ENCODE data around the gene KRT84. TPM values are rescaled to one million over a fixed set of nuclear protein-coding genes. Genes with fewer than 3 reads are reported as not detected.
"Not testable (repeated sequence)": the region's sequence is repeated elsewhere in the genome, so short reads cannot be mapped to it uniquely, and the experiment has no call there.

KRT84 gene
- total RNA-seq, 3 donors from 2014 or later (not counting 1 experiment from before 2014, with no cell fraction given), result not detected

DNA sequence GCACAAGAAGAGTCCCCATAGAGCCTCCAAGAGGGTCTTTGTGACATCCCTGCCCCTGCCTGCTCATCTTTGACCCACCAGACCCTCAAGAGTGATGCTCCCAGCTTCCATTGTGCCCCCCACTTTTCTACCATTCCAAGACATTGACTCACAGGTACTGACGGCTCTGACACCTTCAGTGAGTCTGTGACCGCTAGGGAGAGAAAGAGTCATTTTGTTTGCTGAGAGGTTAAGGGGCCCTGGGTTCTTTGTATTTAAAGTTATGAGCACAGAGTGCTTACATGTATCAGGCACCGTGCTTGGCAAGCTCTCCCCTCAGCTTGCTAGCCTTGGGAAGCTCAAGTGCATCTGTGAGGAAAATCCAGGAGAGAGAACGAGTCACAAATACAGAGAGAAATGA is 27.8 kb upstream of the KRT84 start:
- no peaks in the 10 kb centered on the region for H3K4me1 ChIP-seq (ENCODE audit: control insufficient read depth, insufficient read depth, low read length)
- H3K4me3 ChIP-seq (ENCODE audit: low read length), result no peak overlapping the region
- ATAC-seq (no peak), DNase-seq (no peak)
- 66% methylated on average over 3 of the region's 4 CpGs for WGBS (ENCODE audit: insufficient coverage)
- no peaks in the 10 kb centered on the region for H3K36me3 Mint-ChIP-seq
- H3K27me3 ChIP-seq (ENCODE audit: control insufficient read depth, insufficient read depth, low read length), result no peaks in the 10 kb centered on the region
- intact Hi-C loops (cut with micrococcal nuclease), result no loop called here
- no peak overlapping the region for H3K27ac Mint-ChIP-seq
- no peak overlapping the region for H3K4me3 Mint-ChIP-seq
- no peaks in the 10 kb centered on the region for H3K36me3 ChIP-seq (ENCODE audit: control insufficient read depth, insufficient read depth, low read length)
- H3K9me3 Mint-ChIP-seq, result no peaks in the 10 kb centered on the region
- no peaks in the 10 kb centered on the region for H3K4me1 Mint-ChIP-seq
- H3K27ac ChIP-seq (ENCODE audit: low read length), result no peak overlapping the region
- peaks cover 13 to 21% of the 10 kb centered on the region in 2 donors for H3K27me3 Mint-ChIP-seq (ENCODE audit: low read depth in 2 of 2)
- TF ChIP-seq, protein P1, sequence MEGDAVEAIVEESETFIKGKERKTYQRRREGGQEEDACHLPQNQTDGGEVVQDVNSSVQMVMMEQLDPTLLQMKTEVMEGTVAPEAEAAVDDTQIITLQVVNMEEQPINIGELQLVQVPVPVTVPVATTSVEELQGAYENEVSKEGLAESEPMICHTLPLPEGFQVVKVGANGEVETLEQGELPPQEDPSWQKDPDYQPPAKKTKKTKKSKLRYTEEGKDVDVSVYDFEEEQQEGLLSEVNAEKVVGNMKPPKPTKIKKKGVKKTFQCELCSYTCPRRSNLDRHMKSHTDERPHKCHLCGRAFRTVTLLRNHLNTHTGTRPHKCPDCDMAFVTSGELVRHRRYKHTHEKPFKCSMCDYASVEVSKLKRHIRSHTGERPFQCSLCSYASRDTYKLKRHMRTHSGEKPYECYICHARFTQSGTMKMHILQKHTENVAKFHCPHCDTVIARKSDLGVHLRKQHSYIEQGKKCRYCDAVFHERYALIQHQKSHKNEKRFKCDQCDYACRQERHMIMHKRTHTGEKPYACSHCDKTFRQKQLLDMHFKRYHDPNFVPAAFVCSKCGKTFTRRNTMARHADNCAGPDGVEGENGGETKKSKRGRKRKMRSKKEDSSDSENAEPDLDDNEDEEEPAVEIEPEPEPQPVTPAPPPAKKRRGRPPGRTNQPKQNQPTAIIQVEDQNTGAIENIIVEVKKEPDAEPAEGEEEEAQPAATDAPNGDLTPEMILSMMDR (IDR thresholded peaks at IDR 0.05), result no peak
- no peaks in the 10 kb centered on the region for H3K9me3 ChIP-seq (ENCODE audit: control insufficient read depth, insufficient read depth, low read length)

GRCh38 chr12:52411815-52412214 is 26.4 kb upstream of the KRT84 start:
- intact Hi-C loops (cut with micrococcal nuclease), result no loop called here
- TF ChIP-seq, protein P1 (IDR thresholded peaks at IDR 0.05), result no peak
- H3K27ac Mint-ChIP-seq, result no peak overlapping the region
- Histone ChIP-seq H3K36me3 (ENCODE audit: control insufficient read depth, insufficient read depth, low read length) (no peaks in the 10 kb centered on the region), H3K27ac (ENCODE audit: low read length) (no peak overlapping the region), H3K27me3 (ENCODE audit: control insufficient read depth, insufficient read depth, low read length) (no peaks in the 10 kb centered on the region), H3K4me1 (ENCODE audit: control insufficient read depth, insufficient read depth, low read length) (no peaks in the 10 kb centered on the region), H3K4me3 (ENCODE audit: low read length) (no peak overlapping the region), H3K9me3 (ENCODE audit: control insufficient read depth, insufficient read depth, low read length) (no peaks in the 10 kb centered on the region)
- no peak overlapping the region for H3K4me3 Mint-ChIP-seq
- no peak for ATAC-seq
- WGBS (ENCODE audit: insufficient coverage), result 93% methylated on average over 9 of the region's 10 CpGs
- H3K4me1 Mint-ChIP-seq, result no peaks in the 10 kb centered on the region
- H3K9me3 Mint-ChIP-seq, result no peaks in the 10 kb centered on the region
- DNase-seq, result no peak
- H3K36me3 Mint-ChIP-seq, result no peaks in the 10 kb centered on the region
- peaks cover 13 to 24% of the 10 kb centered on the region in 2 donors for H3K27me3 Mint-ChIP-seq (ENCODE audit: low read depth in 2 of 2)

GRCh38 chr12:52410589-52411248 is 25.3 kb upstream of the KRT84 start:
- peak in 1 of 3 donors; percentile 11 for ATAC-seq
- H3K27me3 ChIP-seq (ENCODE audit: control insufficient read depth, insufficient read depth, low read length); H3K4me3 Mint-ChIP-seq; H3K9me3 Mint-ChIP-seq; intact Hi-C loops (cut with micrococcal nuclease); H3K36me3 ChIP-seq (ENCODE audit: control insufficient read depth, insufficient read depth, low read length); H3K4me1 Mint-ChIP-seq; H3K36me3 Mint-ChIP-seq; H3K4me1 ChIP-seq (ENCODE audit: control insufficient read depth, insufficient read depth, low read length); DNase-seq; H3K27ac Mint-ChIP-seq; H3K27ac ChIP-seq (ENCODE audit: low read length); H3K4me3 ChIP-seq (ENCODE audit: low read length); H3K9me3 ChIP-seq (ENCODE audit: control insufficient read depth, insufficient read depth, low read length): not testable (repeated sequence)
- peaks cover 13 to 19% of the 10 kb centered on the region in 2 donors for H3K27me3 Mint-ChIP-seq (ENCODE audit: low read depth in 2 of 2)
- WGBS (ENCODE audit: insufficient coverage), result no CpG with 5 or more reads among the region's 1 CpG

DNA sequence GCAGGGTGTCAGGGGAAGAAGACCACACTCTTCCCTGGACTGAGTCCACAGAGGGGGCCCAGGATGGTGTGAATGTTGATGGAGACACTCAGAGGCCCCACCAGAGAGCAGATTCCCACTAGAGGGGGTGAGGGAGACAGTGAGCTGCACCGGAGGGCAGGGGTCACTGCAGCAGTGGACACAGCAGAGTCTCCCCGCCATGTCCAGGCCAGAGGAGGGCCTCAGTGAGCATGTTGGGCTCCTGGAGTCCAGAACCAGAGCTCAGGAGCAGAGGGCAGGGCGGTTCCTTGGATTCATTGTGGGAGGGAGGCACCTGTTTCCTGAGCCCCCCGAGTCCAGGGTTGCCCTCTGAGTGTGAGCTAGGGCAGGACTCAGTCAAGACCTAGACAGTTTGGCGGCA is 22.5 kb upstream of the KRT84 start:
- Histone ChIP-seq H3K4me1 (ENCODE audit: control insufficient read depth, insufficient read depth, low read length) (no peaks in the 10 kb centered on the region), H3K9me3 (ENCODE audit: control insufficient read depth, insufficient read depth, low read length) (no peaks in the 10 kb centered on the region), H3K4me3 (ENCODE audit: low read length) (no peak overlapping the region), H3K27me3 (ENCODE audit: control insufficient read depth, insufficient read depth, low read length) (no peaks in the 10 kb centered on the region), H3K27ac (ENCODE audit: low read length) (no peak overlapping the region), H3K36me3 (ENCODE audit: control insufficient read depth, insufficient read depth, low read length) (no peaks in the 10 kb centered on the region)
- Mint-ChIP-seq H3K27me3 (ENCODE audit: low read depth in 2 of 2) (peaks cover 6 to 13% of the 10 kb centered on the region in 2 donors), H3K9me3 (no peaks in the 10 kb centered on the region), H3K4me1 (peaks cover 0 to 2% of the 10 kb centered on the region in 2 donors), H3K4me3 (no peak overlapping the region), H3K27ac (no peak overlapping the region), H3K36me3 (no peaks in the 10 kb centered on the region)
- DNase-seq (no peak), ATAC-seq (no peak)
- TF ChIP-seq, protein P1 (IDR thresholded peaks at IDR 0.05), result no peak
- intact Hi-C loops (cut with micrococcal nuclease), result no loop called here
- 83% methylated on average over 5 of the region's 5 CpGs for WGBS (ENCODE audit: insufficient coverage)
